ENCODE results near the gene SPACA7.
"Not testable (repeated sequence)": the region's sequence is repeated elsewhere in the genome, so short reads cannot be mapped to it uniquely, and the experiment has no call there.

Gene SPACA7

DNA sequence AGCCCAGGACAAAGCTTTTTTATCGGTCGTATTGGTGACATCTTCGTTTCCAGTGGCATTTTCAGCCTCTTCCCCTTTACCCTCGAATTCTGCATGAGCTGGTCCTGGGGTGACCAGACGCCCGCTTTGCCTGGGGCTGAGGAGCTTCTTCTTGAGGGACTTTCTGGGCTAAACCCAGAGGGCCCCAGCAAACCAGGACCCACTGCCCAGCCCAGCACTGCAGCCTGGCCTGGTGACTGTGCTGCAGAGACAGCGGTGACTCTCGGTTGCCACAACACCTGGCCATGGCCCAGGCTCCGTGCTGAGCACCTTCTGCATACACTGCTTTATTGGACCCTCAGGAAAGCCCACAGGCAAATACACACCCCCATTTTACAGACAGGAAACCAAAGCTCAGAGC, 21.0 kb downstream of the SPACA7 start:
- Histone ChIP-seq H3K36me3 (ENCODE audit: control insufficient read depth in 5 of 5, insufficient read depth in 5 of 5, low read length in 5 of 5) (no peaks in the 10 kb centered on the region), H3K9ac (ENCODE audit: low read length in 5 of 5) (no peak overlapping the region), H3K4me3 (ENCODE audit: low read depth in 1 of 5, low read length in 5 of 5) (no peak overlapping the region), H3K9me3 (ENCODE audit: control insufficient read depth in 5 of 5, low read length in 5 of 5) (peaks cover 0 to 2% (median 0%) of the 10 kb centered on the region in 5 donors), H3K27me3 (ENCODE audit: control insufficient read depth in 5 of 5, insufficient read depth in 4 of 5, low read length in 5 of 5) (peaks cover 0 to 4% (median 3%) of the 10 kb centered on the region in 5 donors), H3K27ac (ENCODE audit: low read depth, low read length) (no peak overlapping the region), H3K4me1 (ENCODE audit: control insufficient read depth in 5 of 5, insufficient read depth in 5 of 5, low read length in 5 of 5) (no peaks in the 10 kb centered on the region)

DNA sequence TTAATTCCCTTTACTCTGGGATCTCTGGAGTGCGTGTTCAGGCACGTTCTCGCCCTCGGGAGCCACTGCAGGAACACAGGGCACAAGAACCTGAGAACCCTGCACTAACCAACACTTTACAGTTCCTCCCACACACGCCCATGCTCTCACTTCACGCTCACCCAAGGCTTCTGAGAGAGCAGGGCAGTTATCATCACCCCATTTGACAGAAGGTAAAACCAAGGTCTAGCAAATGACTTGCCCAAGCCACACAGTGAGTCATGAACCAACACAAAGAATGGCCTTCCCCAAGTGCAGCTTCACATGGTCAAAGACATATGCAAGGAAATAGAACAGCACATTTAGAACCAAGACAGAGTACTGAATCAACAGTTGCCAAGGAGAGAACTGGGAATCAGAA, 22.2 kb downstream of the SPACA7 start:
- not testable (repeated sequence) for H3K36me3 ChIP-seq (ENCODE audit: control insufficient read depth in 5 of 5, insufficient read depth in 5 of 5, low read length in 5 of 5); H3K9ac ChIP-seq (ENCODE audit: low read length in 5 of 5); H3K27me3 ChIP-seq (ENCODE audit: control insufficient read depth in 5 of 5, insufficient read depth in 4 of 5, low read length in 5 of 5); H3K9me3 ChIP-seq (ENCODE audit: control insufficient read depth in 5 of 5, low read length in 5 of 5); H3K4me1 ChIP-seq (ENCODE audit: control insufficient read depth in 5 of 5, insufficient read depth in 5 of 5, low read length in 5 of 5); H3K4me3 ChIP-seq (ENCODE audit: low read depth in 1 of 5, low read length in 5 of 5); H3K27ac ChIP-seq (ENCODE audit: low read depth, low read length)

DNA sequence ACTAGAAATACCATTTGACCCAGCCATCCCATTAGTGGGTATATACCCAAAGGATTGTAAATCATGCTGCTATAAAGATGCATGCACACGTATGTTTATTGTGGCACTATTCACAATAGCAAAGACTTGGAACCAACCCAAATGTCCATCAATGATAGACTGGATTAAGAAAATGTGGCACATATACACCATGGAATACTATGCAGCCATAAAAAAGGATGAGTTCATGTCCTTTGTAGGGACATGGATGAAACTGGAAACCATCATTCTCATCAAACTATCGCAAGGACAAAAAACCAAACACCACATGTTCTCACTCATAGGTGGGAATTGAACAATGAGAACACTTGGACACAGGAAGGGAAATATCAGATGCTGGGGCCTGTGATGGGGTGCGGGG, 33.7 kb downstream of the SPACA7 start:
- not testable (repeated sequence) for H3K36me3 ChIP-seq (ENCODE audit: control insufficient read depth in 5 of 5, insufficient read depth in 5 of 5, low read length in 5 of 5); H3K4me1 ChIP-seq (ENCODE audit: control insufficient read depth in 5 of 5, insufficient read depth in 5 of 5, low read length in 5 of 5)

DNA sequence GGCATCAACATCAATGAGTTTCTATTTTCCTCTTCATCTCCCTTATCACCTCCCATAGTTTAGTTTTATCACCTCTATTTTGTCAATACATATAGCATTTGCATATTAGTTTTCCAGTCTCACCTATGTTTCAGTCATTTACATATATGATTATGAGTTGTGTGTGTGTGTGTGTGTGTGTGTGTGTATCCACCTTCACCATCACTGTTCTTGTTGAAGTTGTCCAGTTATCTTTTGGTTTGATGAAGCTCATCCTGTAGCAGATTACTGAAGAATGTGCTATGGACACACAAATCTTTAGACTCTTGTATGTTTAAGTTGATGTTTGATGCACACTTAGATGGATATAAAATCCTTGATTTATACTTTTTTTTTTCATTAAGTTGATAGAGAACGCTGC, 40.5 kb downstream of the SPACA7 start:
- H3K27ac ChIP-seq (ENCODE audit: low read depth, low read length): no peak overlapping the region
- no peaks in the 10 kb centered on the region for H3K27me3 ChIP-seq (ENCODE audit: control insufficient read depth in 5 of 5, insufficient read depth in 4 of 5, low read length in 5 of 5)
- no peaks in the 10 kb centered on the region for H3K36me3 ChIP-seq (ENCODE audit: control insufficient read depth in 5 of 5, insufficient read depth in 5 of 5, low read length in 5 of 5)
- no peak overlapping the region for H3K9ac ChIP-seq (ENCODE audit: low read length in 5 of 5)
- no peaks in the 10 kb centered on the region for H3K4me1 ChIP-seq (ENCODE audit: control insufficient read depth in 5 of 5, insufficient read depth in 5 of 5, low read length in 5 of 5)
- no peak overlapping the region for H3K4me3 ChIP-seq (ENCODE audit: low read depth in 1 of 5, low read length in 5 of 5)
- peaks cover 40 to 80% (median 69%) of the 10 kb centered on the region in 5 donors for H3K9me3 ChIP-seq (ENCODE audit: control insufficient read depth in 5 of 5, low read length in 5 of 5)

More for the DNA sequence above, 33.7 kb downstream of the SPACA7 start:
- H3K4me3 ChIP-seq (ENCODE audit: low read depth in 1 of 5, low read length in 5 of 5); H3K27me3 ChIP-seq (ENCODE audit: control insufficient read depth in 5 of 5, insufficient read depth in 4 of 5, low read length in 5 of 5); H3K27ac ChIP-seq (ENCODE audit: low read depth, low read length); H3K9ac ChIP-seq (ENCODE audit: low read length in 5 of 5): not testable (repeated sequence)
- H3K9me3 ChIP-seq (ENCODE audit: control insufficient read depth in 5 of 5, low read length in 5 of 5): peaks cover 7 to 22% (median 20%) of the 10 kb centered on the region in 5 donors

DNA sequence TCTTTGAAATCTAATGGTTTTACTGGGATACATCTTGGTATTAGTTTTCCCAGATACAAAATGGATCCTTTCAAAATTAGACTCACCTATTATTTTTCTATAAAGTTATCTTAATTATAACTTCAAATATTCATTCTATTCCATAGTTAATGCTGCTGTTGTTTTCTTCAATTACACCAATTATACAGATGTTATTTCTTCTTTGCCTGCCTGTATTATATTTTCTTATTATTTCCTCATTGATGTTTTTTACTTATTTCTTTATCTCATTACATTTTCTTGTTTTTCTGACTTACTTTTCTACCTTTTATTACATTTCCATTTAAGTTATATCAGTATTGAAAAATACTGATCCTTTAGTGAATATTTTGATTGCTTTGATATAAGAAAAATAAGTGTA, 40.9 kb downstream of the SPACA7 start:
- Histone ChIP-seq H3K27ac (ENCODE audit: low read depth, low read length) (no peak overlapping the region), H3K4me3 (ENCODE audit: low read depth in 1 of 5, low read length in 5 of 5) (no peak overlapping the region), H3K9ac (ENCODE audit: low read length in 5 of 5) (no peak overlapping the region), H3K9me3 (ENCODE audit: control insufficient read depth in 5 of 5, low read length in 5 of 5) (peaks cover 40 to 79% (median 67%) of the 10 kb centered on the region in 5 donors), H3K4me1 (ENCODE audit: control insufficient read depth in 5 of 5, insufficient read depth in 5 of 5, low read length in 5 of 5) (no peaks in the 10 kb centered on the region), H3K36me3 (ENCODE audit: control insufficient read depth in 5 of 5, insufficient read depth in 5 of 5, low read length in 5 of 5) (no peaks in the 10 kb centered on the region), H3K27me3 (ENCODE audit: control insufficient read depth in 5 of 5, insufficient read depth in 4 of 5, low read length in 5 of 5) (no peaks in the 10 kb centered on the region)

DNA sequence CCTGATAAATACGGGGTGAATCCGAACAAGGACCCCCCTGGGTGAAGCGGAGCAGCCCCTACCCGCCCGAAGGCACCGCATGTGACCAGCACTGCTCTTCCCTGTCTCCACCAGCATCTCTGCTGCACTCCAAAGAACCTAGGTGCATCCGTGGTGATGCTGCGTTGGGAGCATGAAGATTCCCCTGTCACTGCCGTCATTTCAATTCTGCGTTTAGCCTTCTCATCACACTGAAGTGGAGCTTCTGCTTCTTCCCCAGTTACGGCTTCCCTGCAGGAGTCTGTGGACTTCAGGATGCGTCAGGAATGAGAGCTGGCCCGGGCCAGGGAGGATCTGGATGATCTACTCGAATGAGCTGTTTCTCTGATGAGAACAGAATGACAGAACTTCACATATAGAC, 47.9 kb downstream of the SPACA7 start:
- H3K4me3 ChIP-seq (ENCODE audit: low read depth in 1 of 5, low read length in 5 of 5): peak overlapping the region in 1 of 5 donors; percentile 33
- H3K4me1 ChIP-seq (ENCODE audit: control insufficient read depth in 5 of 5, insufficient read depth in 5 of 5, low read length in 5 of 5): no peaks in the 10 kb centered on the region
- no peak overlapping the region for H3K27ac ChIP-seq (ENCODE audit: low read depth, low read length)
- H3K9me3 ChIP-seq (ENCODE audit: control insufficient read depth in 5 of 5, low read length in 5 of 5): peaks cover 14 to 51% (median 38%) of the 10 kb centered on the region in 5 donors
- peaks cover 0 to 4% (median 0%) of the 10 kb centered on the region in 5 donors for H3K27me3 ChIP-seq (ENCODE audit: control insufficient read depth in 5 of 5, insufficient read depth in 4 of 5, low read length in 5 of 5)
- no peak overlapping the region for H3K9ac ChIP-seq (ENCODE audit: low read length in 5 of 5)
- H3K36me3 ChIP-seq (ENCODE audit: control insufficient read depth in 5 of 5, insufficient read depth in 5 of 5, low read length in 5 of 5): no peaks in the 10 kb centered on the region

DNA sequence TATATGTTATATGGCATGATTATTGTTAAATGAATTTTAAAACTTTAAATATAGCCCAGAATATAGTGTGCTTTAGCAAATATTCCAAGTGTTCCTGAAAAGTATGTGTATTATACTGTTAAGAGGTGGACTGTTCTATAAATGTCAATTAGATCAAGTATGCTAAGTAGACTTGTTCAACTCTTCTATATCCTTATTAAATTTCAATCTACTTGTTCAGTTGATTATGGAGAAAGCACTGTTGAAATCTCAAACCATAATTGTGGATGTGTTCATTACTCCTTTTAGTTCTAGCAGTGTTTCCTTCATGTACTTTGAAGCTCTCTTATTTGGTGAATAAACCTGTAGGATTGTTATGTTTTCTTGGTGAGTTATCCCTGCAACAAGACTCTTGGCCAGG, 52.5 kb downstream of the SPACA7 start:
- peaks cover 0 to 9% (median 3%) of the 10 kb centered on the region in 5 donors for H3K27me3 ChIP-seq (ENCODE audit: control insufficient read depth in 5 of 5, insufficient read depth in 4 of 5, low read length in 5 of 5)
- H3K4me1 ChIP-seq (ENCODE audit: control insufficient read depth in 5 of 5, insufficient read depth in 5 of 5, low read length in 5 of 5): no peaks in the 10 kb centered on the region
- H3K9me3 ChIP-seq (ENCODE audit: control insufficient read depth in 5 of 5, low read length in 5 of 5): peaks cover 4 to 38% (median 26%) of the 10 kb centered on the region in 5 donors
- no peaks in the 10 kb centered on the region for H3K36me3 ChIP-seq (ENCODE audit: control insufficient read depth in 5 of 5, insufficient read depth in 5 of 5, low read length in 5 of 5)
- H3K4me3 ChIP-seq (ENCODE audit: low read depth in 1 of 5, low read length in 5 of 5): no peak overlapping the region
- no peak overlapping the region for H3K27ac ChIP-seq (ENCODE audit: low read depth, low read length)
- H3K9ac ChIP-seq (ENCODE audit: low read length in 5 of 5): no peak overlapping the region

DNA sequence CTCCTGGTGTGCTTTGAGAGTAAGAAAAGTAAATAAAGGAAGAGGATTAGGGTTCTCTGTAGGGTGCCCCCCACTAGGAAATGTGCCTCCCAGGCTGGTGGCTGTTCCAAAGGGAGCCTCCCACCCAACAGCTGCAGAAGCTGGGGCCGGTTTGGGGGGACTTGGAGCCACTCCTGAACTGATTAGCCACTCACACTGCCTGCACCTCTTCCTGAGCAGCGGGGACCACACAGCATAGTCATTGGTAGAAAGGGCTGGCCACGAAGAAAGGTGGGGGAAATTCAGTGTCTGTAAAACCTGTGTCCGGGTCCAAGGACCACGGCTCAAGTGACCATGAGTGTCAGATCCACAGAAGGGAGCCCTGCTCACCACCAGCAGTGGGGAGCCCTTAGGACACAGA, 55.6 kb downstream of the SPACA7 start:
- Histone ChIP-seq H3K4me3 (ENCODE audit: low read depth in 1 of 5, low read length in 5 of 5) (no peak overlapping the region), H3K9me3 (ENCODE audit: control insufficient read depth in 5 of 5, low read length in 5 of 5) (peaks cover 4 to 20% (median 10%) of the 10 kb centered on the region in 5 donors), H3K36me3 (ENCODE audit: control insufficient read depth in 5 of 5, insufficient read depth in 5 of 5, low read length in 5 of 5) (no peaks in the 10 kb centered on the region), H3K27me3 (ENCODE audit: control insufficient read depth in 5 of 5, insufficient read depth in 4 of 5, low read length in 5 of 5) (peaks cover 0 to 5% (median 3%) of the 10 kb centered on the region in 5 donors), H3K9ac (ENCODE audit: low read length in 5 of 5) (no peak overlapping the region), H3K4me1 (ENCODE audit: control insufficient read depth in 5 of 5, insufficient read depth in 5 of 5, low read length in 5 of 5) (no peaks in the 10 kb centered on the region), H3K27ac (ENCODE audit: low read depth, low read length) (no peak overlapping the region)

DNA sequence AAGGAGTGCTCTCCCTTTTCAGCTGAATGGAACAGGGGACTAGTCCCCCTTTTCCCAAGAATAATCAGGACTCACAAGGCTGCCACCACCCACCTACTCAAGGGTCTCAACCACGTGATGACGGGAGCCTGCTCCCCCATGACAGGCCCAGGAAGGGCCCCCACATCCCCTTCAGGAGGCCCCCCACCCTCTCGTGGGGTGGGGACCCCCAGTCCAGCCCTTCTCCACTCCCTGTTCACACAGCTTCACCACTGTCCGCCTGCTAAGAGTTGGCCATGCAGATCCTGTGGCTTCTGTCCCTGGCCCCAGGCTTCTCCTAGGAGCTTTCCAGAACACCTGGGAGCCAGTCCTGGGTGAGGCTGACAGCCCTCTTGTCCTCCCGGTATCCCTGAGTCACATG, 56.6 kb downstream of the SPACA7 start:
- H3K27ac ChIP-seq (ENCODE audit: low read depth, low read length); H3K36me3 ChIP-seq (ENCODE audit: control insufficient read depth in 5 of 5, insufficient read depth in 5 of 5, low read length in 5 of 5); H3K27me3 ChIP-seq (ENCODE audit: control insufficient read depth in 5 of 5, insufficient read depth in 4 of 5, low read length in 5 of 5); H3K9ac ChIP-seq (ENCODE audit: low read length in 5 of 5); H3K4me3 ChIP-seq (ENCODE audit: low read depth in 1 of 5, low read length in 5 of 5); H3K4me1 ChIP-seq (ENCODE audit: control insufficient read depth in 5 of 5, insufficient read depth in 5 of 5, low read length in 5 of 5): not testable (repeated sequence)
- H3K9me3 ChIP-seq (ENCODE audit: control insufficient read depth in 5 of 5, low read length in 5 of 5): peaks cover 4 to 22% (median 10%) of the 10 kb centered on the region in 5 donors

DNA sequence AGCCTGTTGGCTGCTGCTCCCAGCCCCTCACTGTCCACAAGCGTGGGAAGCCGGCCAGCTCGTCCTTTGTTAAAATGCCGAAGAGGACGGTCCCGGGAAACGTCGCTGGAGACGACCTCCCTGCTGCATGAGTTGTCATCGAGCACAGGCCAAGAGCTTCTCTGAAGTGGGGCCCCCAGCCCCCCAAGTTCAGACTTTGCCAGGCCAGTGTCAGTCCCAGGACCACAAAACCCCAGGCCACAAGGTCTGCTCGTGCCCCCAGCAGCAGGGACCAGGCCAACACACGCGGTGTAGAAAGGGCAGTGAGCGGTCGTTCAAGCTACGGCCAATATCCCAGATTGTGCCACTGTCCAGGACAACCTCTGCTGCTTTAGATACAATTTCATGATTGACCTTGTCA, 57.4 kb downstream of the SPACA7 start:
- not testable (repeated sequence) for H3K4me1 ChIP-seq (ENCODE audit: control insufficient read depth in 5 of 5, insufficient read depth in 5 of 5, low read length in 5 of 5); H3K36me3 ChIP-seq (ENCODE audit: control insufficient read depth in 5 of 5, insufficient read depth in 5 of 5, low read length in 5 of 5); H3K9ac ChIP-seq (ENCODE audit: low read length in 5 of 5); H3K4me3 ChIP-seq (ENCODE audit: low read depth in 1 of 5, low read length in 5 of 5); H3K27ac ChIP-seq (ENCODE audit: low read depth, low read length); H3K27me3 ChIP-seq (ENCODE audit: control insufficient read depth in 5 of 5, insufficient read depth in 4 of 5, low read length in 5 of 5)
- peaks cover 4 to 28% (median 11%) of the 10 kb centered on the region in 5 donors for H3K9me3 ChIP-seq (ENCODE audit: control insufficient read depth in 5 of 5, low read length in 5 of 5)

DNA sequence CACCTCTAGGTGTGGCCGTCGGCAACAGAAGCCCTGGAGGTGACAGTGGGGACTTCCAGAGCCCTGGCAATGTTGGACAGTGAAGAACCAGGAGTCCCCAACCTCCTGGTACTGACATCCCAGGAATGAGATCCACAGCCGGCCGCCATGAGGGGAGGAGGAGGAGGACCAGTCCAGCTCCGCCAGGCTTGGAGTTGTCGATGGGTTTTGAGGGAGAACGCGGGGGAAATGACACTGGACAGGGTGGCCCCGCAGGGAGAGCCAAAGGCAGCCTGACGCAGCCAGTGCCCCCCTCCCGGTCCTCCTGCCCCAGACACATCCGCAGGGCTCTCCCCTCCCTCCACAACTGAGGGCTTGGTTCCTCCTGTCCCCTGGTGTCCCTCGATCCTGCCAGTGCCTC, 57.9 kb downstream of the SPACA7 start:
- no peaks in the 10 kb centered on the region for H3K4me1 ChIP-seq (ENCODE audit: control insufficient read depth in 5 of 5, insufficient read depth in 5 of 5, low read length in 5 of 5)
- peaks cover 3 to 27% (median 11%) of the 10 kb centered on the region in 5 donors for H3K9me3 ChIP-seq (ENCODE audit: control insufficient read depth in 5 of 5, low read length in 5 of 5)
- no peak overlapping the region for H3K27ac ChIP-seq (ENCODE audit: low read depth, low read length)
- H3K4me3 ChIP-seq (ENCODE audit: low read depth in 1 of 5, low read length in 5 of 5): no peak overlapping the region
- no peak overlapping the region for H3K9ac ChIP-seq (ENCODE audit: low read length in 5 of 5)
- no peaks in the 10 kb centered on the region for H3K36me3 ChIP-seq (ENCODE audit: control insufficient read depth in 5 of 5, insufficient read depth in 5 of 5, low read length in 5 of 5)
- H3K27me3 ChIP-seq (ENCODE audit: control insufficient read depth in 5 of 5, insufficient read depth in 4 of 5, low read length in 5 of 5): peaks cover 0 to 5% (median 3%) of the 10 kb centered on the region in 5 donors

All from subcutaneous abdominal adipose tissue (tissue), 5 donors.